ENCODE measurements around the gene AIFM3. TPM values are rescaled to one million over a fixed set of nuclear protein-coding genes. Genes with fewer than 3 reads are reported as not detected.

AIFM3 gene
- total and polyA plus RNA-seq, 2 of the 13 experiments (the other 11 are each of a cell fraction or from before 2014, with no cell fraction given) = 9.0 to 15.3 TPM

DNA sequence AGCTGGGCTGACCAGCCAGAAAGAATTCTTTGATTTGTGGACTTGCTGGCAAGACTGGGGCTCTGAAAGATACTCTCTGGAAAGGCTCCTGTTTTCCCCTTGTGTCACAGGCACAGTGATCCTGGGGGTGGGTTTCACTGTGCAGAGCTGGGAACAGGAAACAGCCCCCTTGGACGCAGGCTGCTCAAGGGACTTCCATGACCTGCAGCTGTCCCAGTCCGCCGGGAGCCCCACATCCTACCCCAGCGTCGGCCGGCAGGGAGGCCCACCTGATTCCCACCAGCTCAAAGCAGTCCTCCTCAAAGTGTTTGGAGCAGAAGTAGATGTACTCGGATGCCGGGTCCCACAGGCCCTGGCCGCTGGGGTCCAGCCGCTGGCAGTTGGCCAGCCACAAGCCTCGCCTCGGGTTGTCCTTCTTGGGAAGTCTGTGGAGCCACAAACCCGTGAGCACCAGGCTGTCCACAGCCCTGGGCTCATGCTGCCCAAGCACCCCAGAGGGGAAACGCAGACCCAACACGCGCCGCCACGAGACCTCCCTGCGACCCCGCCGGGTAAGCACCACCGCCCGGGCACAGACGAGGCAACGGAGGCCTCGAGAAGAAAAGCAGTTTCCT lies 34.0 kb downstream of the AIFM3 start (continued):
- TF ChIP-seq, protein P1, sequence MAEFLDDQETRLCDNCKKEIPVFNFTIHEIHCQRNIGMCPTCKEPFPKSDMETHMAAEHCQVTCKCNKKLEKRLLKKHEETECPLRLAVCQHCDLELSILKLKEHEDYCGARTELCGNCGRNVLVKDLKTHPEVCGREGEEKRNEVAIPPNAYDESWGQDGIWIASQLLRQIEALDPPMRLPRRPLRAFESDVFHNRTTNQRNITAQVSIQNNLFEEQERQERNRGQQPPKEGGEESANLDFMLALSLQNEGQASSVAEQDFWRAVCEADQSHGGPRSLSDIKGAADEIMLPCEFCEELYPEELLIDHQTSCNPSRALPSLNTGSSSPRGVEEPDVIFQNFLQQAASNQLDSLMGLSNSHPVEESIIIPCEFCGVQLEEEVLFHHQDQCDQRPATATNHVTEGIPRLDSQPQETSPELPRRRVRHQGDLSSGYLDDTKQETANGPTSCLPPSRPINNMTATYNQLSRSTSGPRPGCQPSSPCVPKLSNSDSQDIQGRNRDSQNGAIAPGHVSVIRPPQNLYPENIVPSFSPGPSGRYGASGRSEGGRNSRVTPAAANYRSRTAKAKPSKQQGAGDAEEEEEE (CRISPR knock-in tag; IDR thresholded peaks at IDR 0.05; ENCODE audit: borderline replicate concordance) = no peak
- no peak for TF ChIP-seq MYC (CRISPR knock-in tag; IDR thresholded peaks at IDR 0.05; ENCODE audit: borderline replicate concordance)
- TF ChIP-seq, protein P2, sequence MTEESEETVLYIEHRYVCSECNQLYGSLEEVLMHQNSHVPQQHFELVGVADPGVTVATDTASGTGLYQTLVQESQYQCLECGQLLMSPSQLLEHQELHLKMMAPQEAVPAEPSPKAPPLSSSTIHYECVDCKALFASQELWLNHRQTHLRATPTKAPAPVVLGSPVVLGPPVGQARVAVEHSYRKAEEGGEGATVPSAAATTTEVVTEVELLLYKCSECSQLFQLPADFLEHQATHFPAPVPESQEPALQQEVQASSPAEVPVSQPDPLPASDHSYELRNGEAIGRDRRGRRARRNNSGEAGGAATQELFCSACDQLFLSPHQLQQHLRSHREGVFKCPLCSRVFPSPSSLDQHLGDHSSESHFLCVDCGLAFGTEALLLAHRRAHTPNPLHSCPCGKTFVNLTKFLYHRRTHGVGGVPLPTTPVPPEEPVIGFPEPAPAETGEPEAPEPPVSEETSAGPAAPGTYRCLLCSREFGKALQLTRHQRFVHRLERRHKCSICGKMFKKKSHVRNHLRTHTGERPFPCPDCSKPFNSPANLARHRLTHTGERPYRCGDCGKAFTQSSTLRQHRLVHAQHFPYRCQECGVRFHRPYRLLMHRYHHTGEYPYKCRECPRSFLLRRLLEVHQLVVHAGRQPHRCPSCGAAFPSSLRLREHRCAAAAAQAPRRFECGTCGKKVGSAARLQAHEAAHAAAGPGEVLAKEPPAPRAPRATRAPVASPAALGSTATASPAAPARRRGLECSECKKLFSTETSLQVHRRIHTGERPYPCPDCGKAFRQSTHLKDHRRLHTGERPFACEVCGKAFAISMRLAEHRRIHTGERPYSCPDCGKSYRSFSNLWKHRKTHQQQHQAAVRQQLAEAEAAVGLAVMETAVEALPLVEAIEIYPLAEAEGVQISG (CRISPR knock-in tag; IDR thresholded peaks at IDR 0.05) = no peak
- TF ChIP-seq GTF3A (CRISPR knock-in tag; conservative IDR thresholded peaks at IDR 0.05) = peak; percentile 67; the same call in 1 of the 2 replicates
- no peak for TF ChIP-seq ZMYM2 (CRISPR knock-in tag; IDR thresholded peaks at IDR 0.05)
- TF ChIP-seq, protein P3, sequence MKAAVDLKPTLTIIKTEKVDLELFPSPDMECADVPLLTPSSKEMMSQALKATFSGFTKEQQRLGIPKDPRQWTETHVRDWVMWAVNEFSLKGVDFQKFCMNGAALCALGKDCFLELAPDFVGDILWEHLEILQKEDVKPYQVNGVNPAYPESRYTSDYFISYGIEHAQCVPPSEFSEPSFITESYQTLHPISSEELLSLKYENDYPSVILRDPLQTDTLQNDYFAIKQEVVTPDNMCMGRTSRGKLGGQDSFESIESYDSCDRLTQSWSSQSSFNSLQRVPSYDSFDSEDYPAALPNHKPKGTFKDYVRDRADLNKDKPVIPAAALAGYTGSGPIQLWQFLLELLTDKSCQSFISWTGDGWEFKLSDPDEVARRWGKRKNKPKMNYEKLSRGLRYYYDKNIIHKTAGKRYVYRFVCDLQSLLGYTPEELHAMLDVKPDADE (CRISPR knock-in tag; IDR thresholded peaks at IDR 0.05) = 0 out of 2 replicates have a peak, but pooled peaks have one; percentile 66
- TF ChIP-seq, protein P4, sequence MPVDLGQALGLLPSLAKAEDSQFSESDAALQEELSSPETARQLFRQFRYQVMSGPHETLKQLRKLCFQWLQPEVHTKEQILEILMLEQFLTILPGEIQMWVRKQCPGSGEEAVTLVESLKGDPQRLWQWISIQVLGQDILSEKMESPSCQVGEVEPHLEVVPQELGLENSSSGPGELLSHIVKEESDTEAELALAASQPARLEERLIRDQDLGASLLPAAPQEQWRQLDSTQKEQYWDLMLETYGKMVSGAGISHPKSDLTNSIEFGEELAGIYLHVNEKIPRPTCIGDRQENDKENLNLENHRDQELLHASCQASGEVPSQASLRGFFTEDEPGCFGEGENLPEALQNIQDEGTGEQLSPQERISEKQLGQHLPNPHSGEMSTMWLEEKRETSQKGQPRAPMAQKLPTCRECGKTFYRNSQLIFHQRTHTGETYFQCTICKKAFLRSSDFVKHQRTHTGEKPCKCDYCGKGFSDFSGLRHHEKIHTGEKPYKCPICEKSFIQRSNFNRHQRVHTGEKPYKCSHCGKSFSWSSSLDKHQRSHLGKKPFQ (CRISPR knock-in tag; IDR thresholded peaks at IDR 0.05; ENCODE audit: insufficient replicate concordance) = peak; percentile 42
- TF ChIP-seq RFXANK (CRISPR knock-in tag; IDR thresholded peaks at IDR 0.05) = no peak
- no peak for TF ChIP-seq SOX13 (IDR thresholded peaks at IDR 0.05)
- no peak for TF ChIP-seq SOX13 (CRISPR knock-in tag; conservative IDR thresholded peaks at IDR 0.05 in 1 of 2, IDR thresholded peaks at IDR 0.05 in 1 of 2)
- 0 out of 2 replicates have a peak, but pooled peaks have one; percentile 20 for TF ChIP-seq ZNF180 (CRISPR knock-in tag; IDR thresholded peaks at IDR 0.05; ENCODE audit: borderline replicate concordance, low read depth)
- TF ChIP-seq KDM2A (CRISPR knock-in tag; IDR thresholded peaks at IDR 0.05; ENCODE audit: borderline replicate concordance, low read depth) = no peak
- TF ChIP-seq POLR2AphosphoS2 (IDR thresholded peaks at IDR 0.05; ENCODE audit: low read depth, low read length) = no peak
- TF ChIP-seq CAMTA2 (CRISPR knock-in tag; IDR thresholded peaks at IDR 0.05; ENCODE audit: borderline replicate concordance) = no peak
- TF ChIP-seq, protein P5, sequence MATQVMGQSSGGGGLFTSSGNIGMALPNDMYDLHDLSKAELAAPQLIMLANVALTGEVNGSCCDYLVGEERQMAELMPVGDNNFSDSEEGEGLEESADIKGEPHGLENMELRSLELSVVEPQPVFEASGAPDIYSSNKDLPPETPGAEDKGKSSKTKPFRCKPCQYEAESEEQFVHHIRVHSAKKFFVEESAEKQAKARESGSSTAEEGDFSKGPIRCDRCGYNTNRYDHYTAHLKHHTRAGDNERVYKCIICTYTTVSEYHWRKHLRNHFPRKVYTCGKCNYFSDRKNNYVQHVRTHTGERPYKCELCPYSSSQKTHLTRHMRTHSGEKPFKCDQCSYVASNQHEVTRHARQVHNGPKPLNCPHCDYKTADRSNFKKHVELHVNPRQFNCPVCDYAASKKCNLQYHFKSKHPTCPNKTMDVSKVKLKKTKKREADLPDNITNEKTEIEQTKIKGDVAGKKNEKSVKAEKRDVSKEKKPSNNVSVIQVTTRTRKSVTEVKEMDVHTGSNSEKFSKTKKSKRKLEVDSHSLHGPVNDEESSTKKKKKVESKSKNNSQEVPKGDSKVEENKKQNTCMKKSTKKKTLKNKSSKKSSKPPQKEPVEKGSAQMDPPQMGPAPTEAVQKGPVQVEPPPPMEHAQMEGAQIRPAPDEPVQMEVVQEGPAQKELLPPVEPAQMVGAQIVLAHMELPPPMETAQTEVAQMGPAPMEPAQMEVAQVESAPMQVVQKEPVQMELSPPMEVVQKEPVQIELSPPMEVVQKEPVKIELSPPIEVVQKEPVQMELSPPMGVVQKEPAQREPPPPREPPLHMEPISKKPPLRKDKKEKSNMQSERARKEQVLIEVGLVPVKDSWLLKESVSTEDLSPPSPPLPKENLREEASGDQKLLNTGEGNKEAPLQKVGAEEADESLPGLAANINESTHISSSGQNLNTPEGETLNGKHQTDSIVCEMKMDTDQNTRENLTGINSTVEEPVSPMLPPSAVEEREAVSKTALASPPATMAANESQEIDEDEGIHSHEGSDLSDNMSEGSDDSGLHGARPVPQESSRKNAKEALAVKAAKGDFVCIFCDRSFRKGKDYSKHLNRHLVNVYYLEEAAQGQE (IDR thresholded peaks at IDR 0.05; ENCODE audit: borderline replicate concordance in 1 of 2, low read depth in 1 of 2, low read length in 2 of 2) = no peak
- no peak for TF ChIP-seq MBNL3 (CRISPR knock-in tag; conservative IDR thresholded peaks at IDR 0.05)
- no peak for TF ChIP-seq ASH2L (IDR thresholded peaks at IDR 0.05; ENCODE audit: insufficient read length, low read depth, low read length)
